Measurements from ENCODE around the gene ERO1B.
"Not testable (repeated sequence)": the region's sequence is repeated elsewhere in the genome, so short reads cannot be mapped to it uniquely, and the experiment has no call there.

The ERO1B gene

GRCh38 chr1:236315518-236315917, 33.8 kb upstream of the ERO1B start:
- Histone ChIP-seq H3K36me3 (ENCODE audit: control insufficient read depth in 1 of 2, insufficient read depth in 2 of 2, low read length in 2 of 2) (no peaks in the 10 kb centered on the region), H3K27me3 (ENCODE audit: low read depth, low read length) (peaks cover 4% of the 10 kb centered on the region), H3K27ac (ENCODE audit: low read length) (no peak overlapping the region), H3K9me3 (ENCODE audit: control insufficient read depth in 1 of 2, low read length in 2 of 2) (no peaks in the 10 kb centered on the region), H3K4me3 (ENCODE audit: low read depth in 1 of 2, low read length in 2 of 2) (no peak overlapping the region), H3K4me1 (ENCODE audit: control insufficient read depth in 1 of 2, insufficient read depth in 2 of 2, low read length in 2 of 2) (no peaks in the 10 kb centered on the region)

GRCh38 chr1:236315092-236315491, 33.3 kb upstream of the ERO1B start:
- no peak overlapping the region for H3K4me3 ChIP-seq (ENCODE audit: low read depth in 1 of 2, low read length in 2 of 2)
- no peaks in the 10 kb centered on the region for H3K9me3 ChIP-seq (ENCODE audit: control insufficient read depth in 1 of 2, low read length in 2 of 2)
- H3K4me1 ChIP-seq (ENCODE audit: control insufficient read depth in 1 of 2, insufficient read depth in 2 of 2, low read length in 2 of 2): no peaks in the 10 kb centered on the region
- H3K27me3 ChIP-seq (ENCODE audit: low read depth, low read length): peaks cover 4% of the 10 kb centered on the region
- H3K36me3 ChIP-seq (ENCODE audit: control insufficient read depth in 1 of 2, insufficient read depth in 2 of 2, low read length in 2 of 2): no peaks in the 10 kb centered on the region
- H3K27ac ChIP-seq (ENCODE audit: low read length): no peak overlapping the region

- not testable (repeated sequence) for H3K4me3 ChIP-seq (ENCODE audit: low read depth in 1 of 2, low read length in 2 of 2); H3K27ac ChIP-seq (ENCODE audit: low read length)
These were observed 32.3 kb upstream of the ERO1B start for GRCh38 chr1:236314050-236314449.

GRCh38 chr1:236313427-236313826, 31.7 kb upstream of the ERO1B start:
- Histone ChIP-seq H3K27me3 (ENCODE audit: low read depth, low read length) (peaks cover 4% of the 10 kb centered on the region), H3K27ac (ENCODE audit: low read length) (no peak overlapping the region), H3K9me3 (ENCODE audit: control insufficient read depth in 1 of 2, low read length in 2 of 2) (no peaks in the 10 kb centered on the region), H3K4me3 (ENCODE audit: low read depth in 1 of 2, low read length in 2 of 2) (no peak overlapping the region), H3K4me1 (ENCODE audit: control insufficient read depth in 1 of 2, insufficient read depth in 2 of 2, low read length in 2 of 2) (no peaks in the 10 kb centered on the region), H3K36me3 (ENCODE audit: control insufficient read depth in 1 of 2, insufficient read depth in 2 of 2, low read length in 2 of 2) (no peaks in the 10 kb centered on the region)

More at GRCh38 chr1:236314050-236314449, 32.3 kb upstream of the ERO1B start:
- not testable (repeated sequence) for H3K4me1 ChIP-seq (ENCODE audit: control insufficient read depth in 1 of 2, insufficient read depth in 2 of 2, low read length in 2 of 2); H3K27me3 ChIP-seq (ENCODE audit: low read depth, low read length); H3K9me3 ChIP-seq (ENCODE audit: control insufficient read depth in 1 of 2, low read length in 2 of 2); H3K36me3 ChIP-seq (ENCODE audit: control insufficient read depth in 1 of 2, insufficient read depth in 2 of 2, low read length in 2 of 2)

GRCh38 chr1:236311040-236311439, 29.3 kb upstream of the ERO1B start:
- no peaks in the 10 kb centered on the region for H3K9me3 ChIP-seq (ENCODE audit: control insufficient read depth in 1 of 2, low read length in 2 of 2)
- H3K27me3 ChIP-seq (ENCODE audit: low read depth, low read length): peaks cover 4% of the 10 kb centered on the region
- no peak overlapping the region for H3K4me3 ChIP-seq (ENCODE audit: low read depth in 1 of 2, low read length in 2 of 2)
- no peaks in the 10 kb centered on the region for H3K36me3 ChIP-seq (ENCODE audit: control insufficient read depth in 1 of 2, insufficient read depth in 2 of 2, low read length in 2 of 2)
- H3K4me1 ChIP-seq (ENCODE audit: control insufficient read depth in 1 of 2, insufficient read depth in 2 of 2, low read length in 2 of 2): no peaks in the 10 kb centered on the region
- no peak overlapping the region for H3K27ac ChIP-seq (ENCODE audit: low read length)

- no peaks in the 10 kb centered on the region for H3K36me3 ChIP-seq (ENCODE audit: control insufficient read depth in 1 of 2, insufficient read depth in 2 of 2, low read length in 2 of 2)
- H3K27ac ChIP-seq (ENCODE audit: low read length): no peak overlapping the region
- no peaks in the 10 kb centered on the region for H3K9me3 ChIP-seq (ENCODE audit: control insufficient read depth in 1 of 2, low read length in 2 of 2)
- H3K4me3 ChIP-seq (ENCODE audit: low read depth in 1 of 2, low read length in 2 of 2): no peak overlapping the region
- peaks cover 4% of the 10 kb centered on the region for H3K27me3 ChIP-seq (ENCODE audit: low read depth, low read length)
- H3K4me1 ChIP-seq (ENCODE audit: control insufficient read depth in 1 of 2, insufficient read depth in 2 of 2, low read length in 2 of 2): no peaks in the 10 kb centered on the region
These were observed 27.1 kb upstream of the ERO1B start for GRCh38 chr1:236308827-236309226.

- Histone ChIP-seq H3K36me3 (ENCODE audit: control insufficient read depth in 1 of 2, insufficient read depth in 2 of 2, low read length in 2 of 2) (no peaks in the 10 kb centered on the region), H3K27ac (ENCODE audit: low read length) (no peak overlapping the region), H3K4me3 (ENCODE audit: low read depth in 1 of 2, low read length in 2 of 2) (no peak overlapping the region), H3K27me3 (ENCODE audit: low read depth, low read length) (peaks cover 4% of the 10 kb centered on the region), H3K9me3 (ENCODE audit: control insufficient read depth in 1 of 2, low read length in 2 of 2) (no peaks in the 10 kb centered on the region), H3K4me1 (ENCODE audit: control insufficient read depth in 1 of 2, insufficient read depth in 2 of 2, low read length in 2 of 2) (no peaks in the 10 kb centered on the region)
These were observed 25.7 kb upstream of the ERO1B start for GRCh38 chr1:236307435-236307834.

GRCh38 chr1:236304682-236305081, 22.9 kb upstream of the ERO1B start:
- H3K36me3 ChIP-seq (ENCODE audit: control insufficient read depth in 1 of 2, insufficient read depth in 2 of 2, low read length in 2 of 2): no peaks in the 10 kb centered on the region

GRCh38 chr1:236303675-236304074, 21.9 kb upstream of the ERO1B start:
- H3K27me3 ChIP-seq (ENCODE audit: low read depth, low read length): no peaks in the 10 kb centered on the region
- H3K27ac ChIP-seq (ENCODE audit: low read length): no peak overlapping the region
- H3K36me3 ChIP-seq (ENCODE audit: control insufficient read depth in 1 of 2, insufficient read depth in 2 of 2, low read length in 2 of 2): no peaks in the 10 kb centered on the region
- H3K9me3 ChIP-seq (ENCODE audit: control insufficient read depth in 1 of 2, low read length in 2 of 2): no peaks in the 10 kb centered on the region
- H3K4me1 ChIP-seq (ENCODE audit: control insufficient read depth in 1 of 2, insufficient read depth in 2 of 2, low read length in 2 of 2): no peaks in the 10 kb centered on the region
- H3K4me3 ChIP-seq (ENCODE audit: low read depth in 1 of 2, low read length in 2 of 2): no peak overlapping the region

More at GRCh38 chr1:236304682-236305081, 22.9 kb upstream of the ERO1B start:
- no peak overlapping the region for H3K27ac ChIP-seq (ENCODE audit: low read length)
- H3K27me3 ChIP-seq (ENCODE audit: low read depth, low read length): no peaks in the 10 kb centered on the region
- no peaks in the 10 kb centered on the region for H3K4me1 ChIP-seq (ENCODE audit: control insufficient read depth in 1 of 2, insufficient read depth in 2 of 2, low read length in 2 of 2)
- H3K4me3 ChIP-seq (ENCODE audit: low read depth in 1 of 2, low read length in 2 of 2): no peak overlapping the region
- no peaks in the 10 kb centered on the region for H3K9me3 ChIP-seq (ENCODE audit: control insufficient read depth in 1 of 2, low read length in 2 of 2)

- Histone ChIP-seq H3K4me3 (ENCODE audit: low read depth in 1 of 2, low read length in 2 of 2) (no peak overlapping the region), H3K9me3 (ENCODE audit: control insufficient read depth in 1 of 2, low read length in 2 of 2) (no peaks in the 10 kb centered on the region), H3K36me3 (ENCODE audit: control insufficient read depth in 1 of 2, insufficient read depth in 2 of 2, low read length in 2 of 2) (no peaks in the 10 kb centered on the region), H3K27me3 (ENCODE audit: low read depth, low read length) (no peaks in the 10 kb centered on the region), H3K4me1 (ENCODE audit: control insufficient read depth in 1 of 2, insufficient read depth in 2 of 2, low read length in 2 of 2) (no peaks in the 10 kb centered on the region), H3K27ac (ENCODE audit: low read length) (no peak overlapping the region)
These were observed 21.2 kb upstream of the ERO1B start for GRCh38 chr1:236302941-236303340.

- H3K27me3 ChIP-seq (ENCODE audit: low read depth, low read length): no peaks in the 10 kb centered on the region
- no peaks in the 10 kb centered on the region for H3K4me1 ChIP-seq (ENCODE audit: control insufficient read depth in 1 of 2, insufficient read depth in 2 of 2, low read length in 2 of 2)
- no peaks in the 10 kb centered on the region for H3K9me3 ChIP-seq (ENCODE audit: control insufficient read depth in 1 of 2, low read length in 2 of 2)
- H3K27ac ChIP-seq (ENCODE audit: low read length): no peak overlapping the region
- H3K4me3 ChIP-seq (ENCODE audit: low read depth in 1 of 2, low read length in 2 of 2): no peak overlapping the region
- H3K36me3 ChIP-seq (ENCODE audit: control insufficient read depth in 1 of 2, insufficient read depth in 2 of 2, low read length in 2 of 2): no peaks in the 10 kb centered on the region
These were observed 20.2 kb upstream of the ERO1B start for GRCh38 chr1:236301958-236302335.

GRCh38 chr1:236301080-236301957, 19.6 kb upstream of the ERO1B start:
- Histone ChIP-seq H3K27ac (ENCODE audit: low read length) (no peak overlapping the region), H3K36me3 (ENCODE audit: control insufficient read depth in 1 of 2, insufficient read depth in 2 of 2, low read length in 2 of 2) (no peaks in the 10 kb centered on the region), H3K27me3 (ENCODE audit: low read depth, low read length) (no peaks in the 10 kb centered on the region), H3K4me1 (ENCODE audit: control insufficient read depth in 1 of 2, insufficient read depth in 2 of 2, low read length in 2 of 2) (no peaks in the 10 kb centered on the region), H3K4me3 (ENCODE audit: low read depth in 1 of 2, low read length in 2 of 2) (no peak overlapping the region), H3K9me3 (ENCODE audit: control insufficient read depth in 1 of 2, low read length in 2 of 2) (no peaks in the 10 kb centered on the region)
